Adipocyte (in vitro differentiated cells): ENCODE data around the gene HKDC1.
"Not testable (repeated sequence)": the region's sequence is repeated elsewhere in the genome, so short reads cannot be mapped to it uniquely, and the experiment has no call there.

Experiments
- DNase-seq: peaks from one replicate; pipeline ENCODE4 v3.0.0-alpha.2; 2015; ENCODE audit warnings: low read depth
- H3K27me3 ChIP-seq: replicated peaks from 2 replicates; pipeline ENCODE4 v1.7.0; 2013; ENCODE audit warnings: mild to moderate bottlenecking, low read length, moderate library complexity; ENCODE audit not compliant: control insufficient read depth, insufficient read depth
- H3K36me3 ChIP-seq: 2 replicates; pipeline ENCODE4 v1.7.0; 2013; ENCODE audit warnings: low read length, mild to moderate bottlenecking, moderate library complexity; ENCODE audit not compliant: control insufficient read depth, insufficient read depth, severe bottlenecking
- H3K4me1 ChIP-seq: 2 replicates; pipeline ENCODE4 v1.7.0; 2013; ENCODE audit warnings: mild to moderate bottlenecking, low read length, moderate library complexity; ENCODE audit not compliant: control insufficient read depth, insufficient read depth
- H3K4me3 ChIP-seq: 2 replicates; pipeline ENCODE4 v1.7.0; 2013; ENCODE audit warnings: mild to moderate bottlenecking, low read length, moderate library complexity
- H3K9ac ChIP-seq: 2 replicates; pipeline ENCODE4 v1.7.0; 2013; ENCODE audit warnings: mild to moderate bottlenecking, low read length, moderate library complexity
- H3K9me3 ChIP-seq: 2 replicates; pipeline ENCODE4 v1.7.0; 2013; ENCODE audit warnings: mild to moderate bottlenecking, low read length, moderate library complexity; ENCODE audit not compliant: control insufficient read depth

HKDC1 gene

GRCh38 chr10:69246581-69247312 is 26.6 kb downstream of the HKDC1 start:
- peaks cover 5% of the 10 kb centered on the region for H3K4me1 ChIP-seq
- H3K27me3 ChIP-seq = no peaks in the 10 kb centered on the region
- H3K4me3 ChIP-seq = no peak overlapping the region
- no peaks in the 10 kb centered on the region for H3K9me3 ChIP-seq
- no peak for DNase-seq
- no peaks in the 10 kb centered on the region for H3K36me3 ChIP-seq
- H3K9ac ChIP-seq = no peak overlapping the region

- Histone ChIP-seq H3K27me3 (no peaks in the 10 kb centered on the region), H3K9me3 (no peaks in the 10 kb centered on the region), H3K4me3 (no peak overlapping the region)
Measured at GRCh38 chr10:69247313-69247710, 27.2 kb downstream of the HKDC1 start.

GRCh38 chr10:69248117-69248730 is 28.1 kb downstream of the HKDC1 start:
- Histone ChIP-seq H3K4me1 (no peaks in the 10 kb centered on the region), H3K9ac (no peak overlapping the region), H3K9me3 (no peaks in the 10 kb centered on the region), H3K4me3 (no peak overlapping the region), H3K27me3 (no peaks in the 10 kb centered on the region), H3K36me3 (no peaks in the 10 kb centered on the region)
- DNase-seq = no peak

More at GRCh38 chr10:69247313-69247710, 27.2 kb downstream of the HKDC1 start:
- no peaks in the 10 kb centered on the region for H3K4me1 ChIP-seq
- H3K36me3 ChIP-seq = no peaks in the 10 kb centered on the region
- H3K9ac ChIP-seq = no peak overlapping the region
- DNase-seq = no peak

GRCh38 chr10:69250041-69250440 is 29.9 kb downstream of the HKDC1 start:
- Histone ChIP-seq H3K4me1 (no peaks in the 10 kb centered on the region), H3K4me3 (no peak overlapping the region), H3K9me3 (no peaks in the 10 kb centered on the region), H3K9ac (no peak overlapping the region), H3K36me3 (no peaks in the 10 kb centered on the region), H3K27me3 (no peaks in the 10 kb centered on the region)
- no peak for DNase-seq

- not testable (repeated sequence) for DNase-seq, H3K9me3 ChIP-seq, H3K4me1 ChIP-seq, H3K36me3 ChIP-seq, H3K9ac ChIP-seq, H3K27me3 ChIP-seq, H3K4me3 ChIP-seq
Measured at GRCh38 chr10:69251417-69251816, 31.3 kb downstream of the HKDC1 start.

- no peaks in the 10 kb centered on the region for H3K9me3 ChIP-seq
- H3K27me3 ChIP-seq = no peaks in the 10 kb centered on the region
- H3K4me3 ChIP-seq = no peak overlapping the region
- DNase-seq = no peak
- no peaks in the 10 kb centered on the region for H3K36me3 ChIP-seq
- H3K4me1 ChIP-seq = no peaks in the 10 kb centered on the region
- H3K9ac ChIP-seq = no peak overlapping the region
Measured at GRCh38 chr10:69253171-69253570, 33.0 kb downstream of the HKDC1 start.

- Histone ChIP-seq H3K36me3 (no peaks in the 10 kb centered on the region), H3K4me3 (no peak overlapping the region), H3K4me1 (no peaks in the 10 kb centered on the region), H3K27me3 (no peaks in the 10 kb centered on the region), H3K9me3 (no peaks in the 10 kb centered on the region), H3K9ac (no peak overlapping the region)
- no peak for DNase-seq
Measured at GRCh38 chr10:69254877-69255276, 34.7 kb downstream of the HKDC1 start.

- no peaks in the 10 kb centered on the region for H3K36me3 ChIP-seq
- H3K27me3 ChIP-seq = no peaks in the 10 kb centered on the region
- DNase-seq = no peak
- no peak overlapping the region for H3K9ac ChIP-seq
- H3K9me3 ChIP-seq = no peaks in the 10 kb centered on the region
- no peaks in the 10 kb centered on the region for H3K4me1 ChIP-seq
- no peak overlapping the region for H3K4me3 ChIP-seq
Measured at GRCh38 chr10:69259547-69260243, 39.6 kb downstream of the HKDC1 start.

GRCh38 chr10:69261184-69261583 is 41.1 kb downstream of the HKDC1 start:
- Histone ChIP-seq H3K4me1 (no peaks in the 10 kb centered on the region), H3K9me3 (no peaks in the 10 kb centered on the region), H3K4me3 (no peak overlapping the region), H3K36me3 (no peaks in the 10 kb centered on the region), H3K9ac (no peak overlapping the region), H3K27me3 (no peaks in the 10 kb centered on the region)
- DNase-seq = no peak

- H3K36me3 ChIP-seq = no peaks in the 10 kb centered on the region
- H3K4me3 ChIP-seq = no peak overlapping the region
- H3K9ac ChIP-seq = no peak overlapping the region
- peaks cover 3% of the 10 kb centered on the region for H3K27me3 ChIP-seq
- H3K9me3 ChIP-seq = no peaks in the 10 kb centered on the region
- no peaks in the 10 kb centered on the region for H3K4me1 ChIP-seq
- no peak for DNase-seq
Measured at GRCh38 chr10:69262292-69262751, 42.2 kb downstream of the HKDC1 start.

GRCh38 chr10:69265521-69265920 is 45.4 kb downstream of the HKDC1 start:
- Histone ChIP-seq H3K9me3 (no peaks in the 10 kb centered on the region), H3K4me1 (peaks cover 10% of the 10 kb centered on the region), H3K27me3 (peaks cover 3% of the 10 kb centered on the region), H3K9ac (no peak overlapping the region), H3K36me3 (no peaks in the 10 kb centered on the region), H3K4me3 (no peak overlapping the region)
- no peak for DNase-seq
